Suprapubic skin (tissue), 4 donors: Measurements from ENCODE around the gene KCMF1. TPM values are rescaled to one million over a fixed set of nuclear protein-coding genes. Genes with fewer than 3 reads are reported as not detected.

Source experiments
- DNase-seq, 2 donors: peaks; one replicate each; pipeline ENCODE4 v3.0.0-alpha.2; 2019; ENCODE audit warnings: low spot score in 2 of 2
- H3K27ac ChIP-seq: fragments of 200-600 bp; sonication (generic); one replicate; pipeline ENCODE4 v1.5.1; 2019
- H3K27me3 ChIP-seq: fragments of 200-600 bp; sonication (generic); one replicate; pipeline ENCODE4 v1.5.1; 2019
- H3K36me3 ChIP-seq: fragments of 200-600 bp; sonication (generic); one replicate; pipeline ENCODE4 v1.5.1; 2019
- H3K4me1 ChIP-seq: fragments of 200-600 bp; sonication (generic); one replicate; pipeline ENCODE4 v1.5.1; 2019
- H3K4me3 ChIP-seq: fragments of 200-600 bp; sonication (generic); one replicate; pipeline ENCODE4 v1.5.1; 2019; ENCODE audit warnings: mild to moderate bottlenecking
- H3K9me3 ChIP-seq: fragments of 200-600 bp; sonication (generic); one replicate; pipeline ENCODE4 v1.5.1; 2019
- EP300 ChIP-seq: sonication (generic); formaldehyde crosslinking; IDR thresholded peaks from one replicate; pipeline ENCODE4 v1.6.1; 2017; ENCODE audit warnings: antibody characterized with exemption
- POLR2A ChIP-seq, 2 donors: fragments of 450-650 bp; IDR thresholded peaks; one replicate each; pipeline ENCODE4 v1.6.1; 2017; ENCODE audit warnings: antibody characterized with exemption in 2 of 2, mild to moderate bottlenecking in 2 of 2, moderate library complexity in 2 of 2
- POLR2AphosphoS5 ChIP-seq, 3 donors: sonication (generic); formaldehyde crosslinking; IDR thresholded peaks; one replicate each; pipeline ENCODE4 v1.6.1; 2017; ENCODE audit warnings: antibody characterized with exemption in 3 of 3
- WGBS: methylation state at CpG from one replicate; pipeline ENCODE4 v1.1.5; 2018; 5-methylcytosine and 5-hydroxymethylcytosine counted together
- total RNA-seq, 4 donors: library from RNA; depleted of rRNA; stranded (reverse); fragments of >200 nt; gene quantifications; one replicate each; pipeline ENCODE4 v1.1.0, GENCODE V29; 2016
- TF ChIP-seq, protein P1 (sequence below), 2 donors: fragments of 200-600 bp in 1 of 2; fragments of 450-650 bp in 1 of 2; sonication (generic) in 1 of 2; IDR thresholded peaks; one replicate each; pipeline ENCODE4 v1.5.1; 2016 to 2019; ENCODE audit warnings: antibody characterized with exemption in 2 of 2, mild to moderate bottlenecking in 1 of 2, moderate library complexity in 1 of 2

KCMF1 gene
- total RNA-seq, 4 donors from 2014 or later, result 23.5 to 42.6 (median 29.3) TPM

DNA sequence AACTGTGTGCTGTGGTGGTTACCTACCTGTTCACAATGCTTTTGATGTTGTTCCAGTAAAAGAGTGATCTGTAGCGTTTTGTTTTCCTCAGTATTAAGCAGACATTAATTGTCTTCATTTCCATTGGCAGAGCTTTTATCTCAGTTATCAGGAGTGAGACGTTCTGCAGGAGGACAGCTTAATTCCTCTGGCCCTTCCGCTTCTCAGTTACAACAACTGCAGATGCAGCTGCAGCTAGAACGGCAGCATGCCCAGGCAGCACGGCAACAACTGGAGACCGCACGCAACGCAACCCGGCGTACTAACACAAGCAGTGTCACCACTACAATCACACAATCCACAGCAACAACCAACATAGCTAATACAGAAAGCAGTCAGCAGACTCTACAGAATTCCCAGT lies 78.3 kb downstream of the KCMF1 start:
- peaks cover 6% of the 10 kb centered on the region for H3K4me1 ChIP-seq
- 82% methylated on average over 10 of the region's 10 CpGs for WGBS
- H3K9me3 ChIP-seq, result no peaks in the 10 kb centered on the region
- no peak for DNase-seq
- peaks cover 71% of the 10 kb centered on the region for H3K36me3 ChIP-seq
- no peak overlapping the region for H3K27ac ChIP-seq
- H3K27me3 ChIP-seq, result no peaks in the 10 kb centered on the region
- no peak for TF ChIP-seq POLR2A (IDR thresholded peaks at IDR 0.05)
- TF ChIP-seq, protein P1, sequence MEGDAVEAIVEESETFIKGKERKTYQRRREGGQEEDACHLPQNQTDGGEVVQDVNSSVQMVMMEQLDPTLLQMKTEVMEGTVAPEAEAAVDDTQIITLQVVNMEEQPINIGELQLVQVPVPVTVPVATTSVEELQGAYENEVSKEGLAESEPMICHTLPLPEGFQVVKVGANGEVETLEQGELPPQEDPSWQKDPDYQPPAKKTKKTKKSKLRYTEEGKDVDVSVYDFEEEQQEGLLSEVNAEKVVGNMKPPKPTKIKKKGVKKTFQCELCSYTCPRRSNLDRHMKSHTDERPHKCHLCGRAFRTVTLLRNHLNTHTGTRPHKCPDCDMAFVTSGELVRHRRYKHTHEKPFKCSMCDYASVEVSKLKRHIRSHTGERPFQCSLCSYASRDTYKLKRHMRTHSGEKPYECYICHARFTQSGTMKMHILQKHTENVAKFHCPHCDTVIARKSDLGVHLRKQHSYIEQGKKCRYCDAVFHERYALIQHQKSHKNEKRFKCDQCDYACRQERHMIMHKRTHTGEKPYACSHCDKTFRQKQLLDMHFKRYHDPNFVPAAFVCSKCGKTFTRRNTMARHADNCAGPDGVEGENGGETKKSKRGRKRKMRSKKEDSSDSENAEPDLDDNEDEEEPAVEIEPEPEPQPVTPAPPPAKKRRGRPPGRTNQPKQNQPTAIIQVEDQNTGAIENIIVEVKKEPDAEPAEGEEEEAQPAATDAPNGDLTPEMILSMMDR (IDR thresholded peaks at IDR 0.05), result no peak
- TF ChIP-seq EP300, result no peak
- no peak for TF ChIP-seq POLR2AphosphoS5 (IDR thresholded peaks at IDR 0.05)
- H3K4me3 ChIP-seq, result no peak overlapping the region

DNA sequence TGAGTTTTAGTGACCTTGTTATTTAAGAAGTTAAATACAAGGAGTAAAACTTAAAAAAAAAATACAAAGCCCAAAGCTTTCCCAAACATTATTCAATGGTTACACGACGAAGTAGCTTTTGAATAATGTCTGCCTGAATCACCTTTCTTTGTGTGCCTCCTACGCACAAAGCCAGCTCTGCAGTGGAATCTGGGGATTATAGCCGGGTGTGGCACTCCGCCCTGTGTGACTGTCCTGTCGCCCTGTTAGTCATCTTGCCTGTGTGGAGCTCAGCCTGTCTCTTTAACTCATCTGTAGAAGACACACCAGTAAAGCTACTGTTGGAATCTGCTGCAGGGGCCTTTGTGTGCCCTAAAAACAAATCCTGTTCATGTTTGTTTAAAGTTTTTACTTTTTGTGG lies 82.8 kb downstream of the KCMF1 start:
- no peaks in the 10 kb centered on the region for H3K27me3 ChIP-seq
- no peak overlapping the region for H3K4me3 ChIP-seq
- no peak overlapping the region for H3K27ac ChIP-seq

DNA sequence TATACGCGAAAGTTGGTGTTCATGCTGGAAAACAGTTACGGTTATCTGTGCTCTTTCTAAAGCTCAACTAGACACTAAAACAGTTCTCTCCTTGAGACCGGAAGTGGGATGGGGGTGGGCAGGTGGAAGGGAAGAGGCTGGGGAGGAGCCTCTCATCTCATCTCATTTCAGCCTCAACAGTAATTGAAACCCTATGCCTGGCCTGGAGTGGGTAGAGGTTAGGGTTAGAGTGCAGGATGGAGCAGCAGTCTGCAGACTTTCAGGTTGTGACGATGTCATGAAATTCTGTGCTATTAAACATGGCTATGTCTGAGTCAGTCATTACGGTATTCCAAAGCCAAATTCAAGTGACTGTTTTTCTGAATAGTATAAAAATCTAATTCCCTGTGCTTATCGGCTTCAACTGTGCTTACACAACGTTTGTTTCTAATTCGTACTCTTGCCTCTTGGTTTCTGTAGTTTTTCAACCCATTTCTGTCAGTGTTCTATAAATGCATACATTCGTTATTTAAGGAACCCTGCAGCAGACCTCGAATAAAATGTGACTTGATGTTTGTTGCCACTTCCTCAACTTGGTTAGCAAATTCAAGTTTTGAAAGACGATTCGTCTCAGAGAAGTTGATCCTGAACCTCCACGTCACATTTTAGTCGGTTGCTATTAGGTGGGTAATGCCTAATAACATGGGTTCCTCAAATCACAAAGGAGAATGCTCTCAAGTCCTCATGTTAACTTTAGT lies 86.4 kb downstream of the KCMF1 start:
- TF ChIP-seq, protein P1 (IDR thresholded peaks at IDR 0.05), result no peak
- Histone ChIP-seq H3K36me3 (peaks cover 8% of the 10 kb centered on the region), H3K9me3 (no peaks in the 10 kb centered on the region), H3K27me3 (no peaks in the 10 kb centered on the region), H3K4me3 (no peak overlapping the region), H3K4me1 (peaks cover 13% of the 10 kb centered on the region), H3K27ac (no peak overlapping the region)
- DNase-seq, result no peak
- 74% methylated on average over 15 of the region's 15 CpGs for WGBS

More for the DNA sequence above, 82.8 kb downstream of the KCMF1 start:
- peaks cover 43% of the 10 kb centered on the region for H3K36me3 ChIP-seq
- no peaks in the 10 kb centered on the region for H3K9me3 ChIP-seq
- WGBS, result 24% methylated on average over 6 of the region's 6 CpGs
- DNase-seq, result no peak
- TF ChIP-seq, protein P1 (IDR thresholded peaks at IDR 0.05), result no peak
- TF ChIP-seq EP300 (no peak), POLR2A (IDR thresholded peaks at IDR 0.05) (no peak), POLR2AphosphoS5 (IDR thresholded peaks at IDR 0.05) (no peak)
- H3K4me1 ChIP-seq, result peaks cover 13% of the 10 kb centered on the region

DNA sequence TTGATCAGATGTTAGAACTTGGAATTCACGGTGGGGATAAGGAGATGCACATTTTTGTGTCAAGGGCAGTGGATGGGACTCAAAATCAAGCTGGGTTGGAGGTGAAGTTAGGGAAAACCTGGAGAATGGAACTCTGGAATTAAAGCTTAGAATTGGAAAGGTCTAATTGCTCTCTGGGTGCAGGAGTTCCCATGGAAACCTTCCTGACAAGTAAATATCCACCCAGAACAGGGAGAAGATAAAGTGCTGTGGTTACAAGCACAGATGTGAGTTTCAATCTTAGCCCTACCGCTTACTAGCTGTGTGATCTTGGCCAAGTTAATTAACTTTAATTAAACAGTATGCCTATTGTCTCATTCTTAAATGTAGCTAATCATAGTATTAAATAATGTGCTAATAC lies 90.9 kb downstream of the KCMF1 start:
- no peaks in the 10 kb centered on the region for H3K9me3 ChIP-seq
- H3K4me1 ChIP-seq, result peaks cover 8% of the 10 kb centered on the region
- no peak overlapping the region for H3K4me3 ChIP-seq
- WGBS, result 53% methylated on average over 2 of the region's 2 CpGs
- TF ChIP-seq, protein P1 (IDR thresholded peaks at IDR 0.05), result no peak
- no peak for TF ChIP-seq POLR2A (IDR thresholded peaks at IDR 0.05)
- no peak for TF ChIP-seq POLR2AphosphoS5 (IDR thresholded peaks at IDR 0.05)
- no peak for TF ChIP-seq EP300
- H3K27ac ChIP-seq, result no peak overlapping the region
- H3K36me3 ChIP-seq, result no peaks in the 10 kb centered on the region
- no peaks in the 10 kb centered on the region for H3K27me3 ChIP-seq
- DNase-seq, result no peak

DNA sequence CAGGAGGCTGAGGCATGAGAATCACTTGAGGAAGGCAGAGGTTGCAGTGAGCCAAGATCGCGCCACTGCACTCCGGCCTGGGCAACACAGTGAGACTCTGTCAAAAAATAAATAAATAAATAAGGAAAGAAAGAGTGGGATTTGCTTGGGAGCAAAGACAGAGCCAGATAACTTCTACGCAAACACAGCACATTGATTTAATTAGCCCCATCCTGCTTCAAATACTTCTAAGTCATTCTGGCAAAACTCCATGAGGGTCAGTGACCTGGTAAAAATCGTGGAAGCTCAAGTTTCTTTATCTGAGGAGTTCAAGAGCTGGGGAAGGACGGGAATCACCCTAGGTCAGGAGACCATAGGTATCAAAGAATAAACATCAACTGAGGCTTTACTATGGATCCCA lies 91.6 kb downstream of the KCMF1 start:
- TF ChIP-seq, protein P1 (IDR thresholded peaks at IDR 0.05), result no peak
- no peak for TF ChIP-seq POLR2A (IDR thresholded peaks at IDR 0.05)
- WGBS, result 60% methylated on average over 6 of the region's 6 CpGs
- no peak overlapping the region for H3K4me3 ChIP-seq
- no peaks in the 10 kb centered on the region for H3K36me3 ChIP-seq
- no peaks in the 10 kb centered on the region for H3K27me3 ChIP-seq
- no peak overlapping the region for H3K27ac ChIP-seq
- no peaks in the 10 kb centered on the region for H3K9me3 ChIP-seq
- peaks cover 14% of the 10 kb centered on the region for H3K4me1 ChIP-seq
- DNase-seq, result no peak
